HepG2 (cell line): Measurements from ENCODE around the gene IQGAP2. TPM values are rescaled to one million over a fixed set of nuclear protein-coding genes. Genes with fewer than 3 reads are reported as not detected.

Experiments used
- ATAD3A ChIP-seq: sonication (generic); formaldehyde crosslinking; IDR thresholded peaks from 2 replicates; pipeline ENCODE4 v1.4.0; 2020; ENCODE audit warnings: missing genetic modification reagents
- DMAP1 ChIP-seq: IDR thresholded peaks from 2 replicates; pipeline ENCODE4 v1.6.1; 2016
- HDAC6 ChIP-seq: fragments of 200-600 bp; sonication (generic); IDR thresholded peaks from 2 replicates; pipeline ENCODE4 v1.7.0; 2017; ENCODE audit warnings: mild to moderate bottlenecking, antibody characterized with exemption, low read length, low read depth
- HMG20B ChIP-seq: conservative IDR thresholded peaks from 2 replicates; pipeline ENCODE4 v1.6.1; 2016; ENCODE audit warnings: missing genetic modification reagents, missing compliant biosample characterization
- HMGA1 ChIP-seq: sonication (generic); formaldehyde crosslinking; conservative IDR thresholded peaks from 2 replicates; pipeline ENCODE4 v1.4.0; 2020; ENCODE audit warnings: missing genetic modification reagents
- KDM5A ChIP-seq: fragments of 200-600 bp; sonication (generic); IDR thresholded peaks from 2 replicates; pipeline ENCODE4 v1.7.0; 2018; ENCODE audit warnings: antibody characterized with exemption, mild to moderate bottlenecking, low read length, borderline replicate concordance
- NCOA1 ChIP-seq: sonication (generic); formaldehyde crosslinking; IDR thresholded peaks from 2 replicates; pipeline ENCODE4 v1.9.0; 2021; ENCODE audit warnings: missing genetic modification reagents
- SUZ12 ChIP-seq: fragments of 150-350 bp; IDR thresholded peaks from 2 replicates; pipeline ENCODE4 v1.6.1; 2014; ENCODE audit warnings: low read depth, low read length
- XRCC5 ChIP-seq: fragments of 200-400 bp; formaldehyde crosslinking; optimal IDR thresholded peaks from 2 replicates; pipeline ENCODE3; 2017; ENCODE audit warnings: mild to moderate bottlenecking, low read length
- ZMYM4 ChIP-seq: sonication (generic); formaldehyde crosslinking; IDR thresholded peaks from 2 replicates; pipeline ENCODE4 v1.8.1; 2023; ENCODE audit warnings: mild to moderate bottlenecking, missing genetic modification reagents
- ZNF20 ChIP-seq: sonication (generic); formaldehyde crosslinking; IDR thresholded peaks from 2 replicates; pipeline ENCODE4 v1.4.0; 2020; ENCODE audit warnings: mild to moderate bottlenecking, moderate library complexity, missing genetic modification reagents
- ZNF550 ChIP-seq: sonication (generic); formaldehyde crosslinking; IDR thresholded peaks from 2 replicates; pipeline ENCODE4 v1.4.0; 2020; ENCODE audit warnings: mild to moderate bottlenecking, missing genetic modification reagents, borderline replicate concordance
- ZNF720 ChIP-seq: sonication (generic); formaldehyde crosslinking; IDR thresholded peaks from 2 replicates; pipeline ENCODE4 v1.4.0; 2020; ENCODE audit warnings: missing genetic modification reagents
- polyA plus RNA-seq, 8 experiments: library from polyadenylated mRNA; depleted of rRNA in 3 of 8; stranded (reverse) in 7 of 8; unstranded in 1 of 8; fragments of >200 nt; fragmentation: Illumina TruSeq in 4 of 8; extraction: Trizol in 4 of 8; gene quantifications; 2 replicates each; pipeline versions ENCODE4 v1.2.1 to v1.2.3, GENCODE V29; 2011 to 2016; ENCODE audit warnings: low read depth in 4 of 8, missing spikeins in 1 of 8, mixed read lengths in 1 of 8; ENCODE audit not compliant: insufficient read depth in 1 of 8
- total RNA-seq, 5 experiments: library from RNA; depleted of rRNA; stranded (reverse); fragments of >200 nt; fragmentation: Illumina TruSeq; extraction: Trizol; gene quantifications; 2 replicates each; pipeline ENCODE4 v1.2.3, GENCODE V29; 2016; ENCODE audit warnings: low read depth in 1 of 5
- TF ChIP-seq, protein P1 (sequence below): sonication (generic); formaldehyde crosslinking; IDR thresholded peaks from 2 replicates; pipeline ENCODE4 v1.4.0; 2020; ENCODE audit warnings: missing genetic modification reagents, mild to moderate bottlenecking, borderline replicate concordance
- TF ChIP-seq, protein P2 (sequence below): sonication (generic); formaldehyde crosslinking; IDR thresholded peaks from 2 replicates; pipeline ENCODE4 v1.4.0; 2020; ENCODE audit warnings: mild to moderate bottlenecking, missing genetic modification reagents
- TF ChIP-seq, protein P3 (sequence below): sonication (generic); formaldehyde crosslinking; IDR thresholded peaks from 2 replicates; pipeline ENCODE4 v1.5.0; 2020; ENCODE audit warnings: mild to moderate bottlenecking, low read depth, missing genetic modification reagents, borderline replicate concordance
- TF ChIP-seq, protein P4 (sequence below): sonication (generic); formaldehyde crosslinking; conservative IDR thresholded peaks from 2 replicates; pipeline ENCODE4 v1.4.0; 2020; ENCODE audit warnings: mild to moderate bottlenecking, missing genetic modification reagents, moderate library complexity
- TF ChIP-seq, protein P5 (sequence below): sonication (generic); formaldehyde crosslinking; IDR thresholded peaks from 2 replicates; pipeline ENCODE4 v1.4.0; 2020; ENCODE audit warnings: missing genetic modification reagents, borderline replicate concordance
- TF ChIP-seq, protein P6 (sequence below): IDR thresholded peaks from 2 replicates; pipeline ENCODE4 v1.6.1; 2012; ENCODE audit warnings: inconsistent platforms

IQGAP2 gene
- total and polyA plus RNA-seq, 2 of the 13 experiments (the other 11 are each of a cell fraction or from before 2014, with no cell fraction given) = 35.2 to 83.3 TPM

DNA sequence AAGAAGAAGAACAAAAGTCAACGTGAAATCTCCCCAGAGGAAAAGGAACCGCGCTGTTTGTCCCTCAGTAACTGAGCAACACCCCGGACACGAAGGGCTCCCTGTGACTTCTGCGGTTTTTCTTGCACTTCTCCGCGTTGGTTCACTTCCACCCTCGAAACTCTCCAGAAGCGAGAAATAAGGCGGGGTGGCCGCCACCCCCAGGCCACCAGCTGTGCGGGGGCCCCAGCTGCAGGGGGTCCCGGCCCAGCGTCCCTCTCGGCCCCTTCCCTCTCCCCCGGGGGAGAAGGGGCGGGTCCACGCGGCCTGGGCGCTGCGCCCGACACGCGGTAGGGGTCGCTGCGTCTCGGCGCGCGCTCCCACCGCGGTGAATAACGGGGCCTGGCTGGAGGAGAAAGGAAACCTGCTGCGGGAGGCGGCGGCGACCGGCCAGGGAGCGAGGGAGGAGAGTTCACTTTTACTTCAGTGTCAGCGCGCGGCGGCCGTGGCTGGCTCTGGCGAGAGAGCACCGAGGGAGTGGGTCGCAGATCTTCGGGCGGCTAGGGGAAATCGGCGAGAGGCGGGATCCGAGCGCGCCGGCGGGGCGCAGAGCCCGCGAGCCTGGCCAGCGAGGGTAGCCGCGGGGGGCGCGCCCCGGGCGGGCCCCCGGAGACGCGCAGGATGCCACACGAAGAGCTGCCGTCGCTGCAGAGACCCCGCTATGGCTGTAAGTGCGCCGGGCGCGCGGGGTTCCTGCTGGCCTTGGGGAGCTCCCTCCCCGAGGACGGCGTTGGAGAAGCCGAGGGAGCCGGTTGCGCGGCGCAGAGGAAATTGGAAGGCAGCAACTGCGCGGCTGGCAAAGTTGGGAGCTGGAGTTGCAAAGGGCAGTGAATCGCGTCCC is at the start of gene IQGAP2 (continued):
- TF ChIP-seq, protein P1, sequence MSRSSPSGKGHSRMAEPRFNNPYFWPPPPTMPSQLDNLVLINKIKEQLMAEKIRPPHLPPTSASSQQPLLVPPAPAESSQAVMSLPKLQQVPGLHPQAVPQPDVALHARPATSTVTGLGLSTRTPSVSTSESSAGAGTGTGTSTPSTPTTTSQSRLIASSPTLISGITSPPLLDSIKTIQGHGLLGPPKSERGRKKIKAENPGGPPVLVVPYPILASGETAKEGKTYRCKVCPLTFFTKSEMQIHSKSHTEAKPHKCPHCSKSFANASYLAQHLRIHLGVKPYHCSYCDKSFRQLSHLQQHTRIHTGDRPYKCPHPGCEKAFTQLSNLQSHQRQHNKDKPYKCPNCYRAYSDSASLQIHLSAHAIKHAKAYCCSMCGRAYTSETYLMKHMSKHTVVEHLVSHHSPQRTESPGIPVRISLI (CRISPR knock-in tag) = peak; percentile 56; the same call in 1 of the 2 replicates
- TF ChIP-seq, protein P2, sequence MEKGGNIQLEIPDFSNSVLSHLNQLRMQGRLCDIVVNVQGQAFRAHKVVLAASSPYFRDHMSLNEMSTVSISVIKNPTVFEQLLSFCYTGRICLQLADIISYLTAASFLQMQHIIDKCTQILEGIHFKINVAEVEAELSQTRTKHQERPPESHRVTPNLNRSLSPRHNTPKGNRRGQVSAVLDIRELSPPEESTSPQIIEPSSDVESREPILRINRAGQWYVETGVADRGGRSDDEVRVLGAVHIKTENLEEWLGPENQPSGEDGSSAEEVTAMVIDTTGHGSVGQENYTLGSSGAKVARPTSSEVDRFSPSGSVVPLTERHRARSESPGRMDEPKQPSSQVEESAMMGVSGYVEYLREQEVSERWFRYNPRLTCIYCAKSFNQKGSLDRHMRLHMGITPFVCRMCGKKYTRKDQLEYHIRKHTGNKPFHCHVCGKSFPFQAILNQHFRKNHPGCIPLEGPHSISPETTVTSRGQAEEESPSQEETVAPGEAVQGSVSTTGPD (CRISPR knock-in tag) = no peak
- TF ChIP-seq HMG20B (CRISPR knock-in tag) (peak; percentile 62; the same call in 1 of the 2 replicates), NCOA1 (CRISPR knock-in tag) (no peak), KDM5A (no peak; the same call in 1 of the 2 replicates), SUZ12 (no peak), ATAD3A (CRISPR knock-in tag) (no peak), DMAP1 (CRISPR knock-in tag) (peak; percentile 62; the same call in 1 of the 2 replicates), HDAC6 (no peak; the same call in 1 of the 2 replicates), ZMYM4 (peak; percentile 88), ZNF20 (no peak), XRCC5 (peak; percentile 94), HMGA1 (CRISPR knock-in tag) (no peak), ZNF720 (no peak), ZNF550 (CRISPR knock-in tag) (no peak)
- TF ChIP-seq, protein P3, sequence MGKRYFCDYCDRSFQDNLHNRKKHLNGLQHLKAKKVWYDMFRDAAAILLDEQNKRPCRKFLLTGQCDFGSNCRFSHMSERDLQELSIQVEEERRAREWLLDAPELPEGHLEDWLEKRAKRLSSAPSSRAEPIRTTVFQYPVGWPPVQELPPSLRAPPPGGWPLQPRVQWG (CRISPR knock-in tag) = no peak
- TF ChIP-seq, protein P4, sequence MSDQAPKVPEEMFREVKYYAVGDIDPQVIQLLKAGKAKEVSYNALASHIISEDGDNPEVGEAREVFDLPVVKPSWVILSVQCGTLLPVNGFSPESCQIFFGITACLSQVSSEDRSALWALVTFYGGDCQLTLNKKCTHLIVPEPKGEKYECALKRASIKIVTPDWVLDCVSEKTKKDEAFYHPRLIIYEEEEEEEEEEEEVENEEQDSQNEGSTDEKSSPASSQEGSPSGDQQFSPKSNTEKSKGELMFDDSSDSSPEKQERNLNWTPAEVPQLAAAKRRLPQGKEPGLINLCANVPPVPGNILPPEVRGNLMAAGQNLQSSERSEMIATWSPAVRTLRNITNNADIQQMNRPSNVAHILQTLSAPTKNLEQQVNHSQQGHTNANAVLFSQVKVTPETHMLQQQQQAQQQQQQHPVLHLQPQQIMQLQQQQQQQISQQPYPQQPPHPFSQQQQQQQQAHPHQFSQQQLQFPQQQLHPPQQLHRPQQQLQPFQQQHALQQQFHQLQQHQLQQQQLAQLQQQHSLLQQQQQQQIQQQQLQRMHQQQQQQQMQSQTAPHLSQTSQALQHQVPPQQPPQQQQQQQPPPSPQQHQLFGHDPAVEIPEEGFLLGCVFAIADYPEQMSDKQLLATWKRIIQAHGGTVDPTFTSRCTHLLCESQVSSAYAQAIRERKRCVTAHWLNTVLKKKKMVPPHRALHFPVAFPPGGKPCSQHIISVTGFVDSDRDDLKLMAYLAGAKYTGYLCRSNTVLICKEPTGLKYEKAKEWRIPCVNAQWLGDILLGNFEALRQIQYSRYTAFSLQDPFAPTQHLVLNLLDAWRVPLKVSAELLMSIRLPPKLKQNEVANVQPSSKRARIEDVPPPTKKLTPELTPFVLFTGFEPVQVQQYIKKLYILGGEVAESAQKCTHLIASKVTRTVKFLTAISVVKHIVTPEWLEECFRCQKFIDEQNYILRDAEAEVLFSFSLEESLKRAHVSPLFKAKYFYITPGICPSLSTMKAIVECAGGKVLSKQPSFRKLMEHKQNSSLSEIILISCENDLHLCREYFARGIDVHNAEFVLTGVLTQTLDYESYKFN (CRISPR knock-in tag) = peak; percentile 35; the same call in 1 of the 2 replicates
- TF ChIP-seq, protein P5, sequence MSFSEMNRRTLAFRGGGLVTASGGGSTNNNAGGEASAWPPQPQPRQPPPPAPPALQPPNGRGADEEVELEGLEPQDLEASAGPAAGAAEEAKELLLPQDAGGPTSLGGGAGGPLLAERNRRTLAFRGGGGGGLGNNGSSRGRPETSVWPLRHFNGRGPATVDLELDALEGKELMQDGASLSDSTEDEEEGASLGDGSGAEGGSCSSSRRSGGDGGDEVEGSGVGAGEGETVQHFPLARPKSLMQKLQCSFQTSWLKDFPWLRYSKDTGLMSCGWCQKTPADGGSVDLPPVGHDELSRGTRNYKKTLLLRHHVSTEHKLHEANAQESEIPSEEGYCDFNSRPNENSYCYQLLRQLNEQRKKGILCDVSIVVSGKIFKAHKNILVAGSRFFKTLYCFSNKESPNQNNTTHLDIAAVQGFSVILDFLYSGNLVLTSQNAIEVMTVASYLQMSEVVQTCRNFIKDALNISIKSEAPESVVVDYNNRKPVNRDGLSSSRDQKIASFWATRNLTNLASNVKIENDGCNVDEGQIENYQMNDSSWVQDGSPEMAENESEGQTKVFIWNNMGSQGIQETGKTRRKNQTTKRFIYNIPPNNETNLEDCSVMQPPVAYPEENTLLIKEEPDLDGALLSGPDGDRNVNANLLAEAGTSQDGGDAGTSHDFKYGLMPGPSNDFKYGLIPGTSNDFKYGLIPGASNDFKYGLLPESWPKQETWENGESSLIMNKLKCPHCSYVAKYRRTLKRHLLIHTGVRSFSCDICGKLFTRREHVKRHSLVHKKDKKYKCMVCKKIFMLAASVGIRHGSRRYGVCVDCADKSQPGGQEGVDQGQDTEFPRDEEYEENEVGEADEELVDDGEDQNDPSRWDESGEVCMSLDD (CRISPR knock-in tag) = peak; percentile 82; the same call in 1 of the 2 replicates
- TF ChIP-seq, protein P6, sequence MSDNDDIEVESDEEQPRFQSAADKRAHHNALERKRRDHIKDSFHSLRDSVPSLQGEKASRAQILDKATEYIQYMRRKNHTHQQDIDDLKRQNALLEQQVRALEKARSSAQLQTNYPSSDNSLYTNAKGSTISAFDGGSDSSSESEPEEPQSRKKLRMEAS = peak; percentile 84
